Measurements from ENCODE around the gene FOXP1.
A peak's percentile ranks its signal among the peaks of the same experiment; 100 is the strongest.

FOXP1 gene

GRCh38 chr3:71202848-71203533, 380.5 kb downstream of the FOXP1 start:
- no peak for TF ChIP-seq CTCF (conservative IDR thresholded peaks at IDR 0.05; ENCODE audit: control insufficient read depth, insufficient read depth, low read depth, low read length)
- H3K4me3 ChIP-seq (ENCODE audit: control insufficient read depth, low read depth, low read length): no peak overlapping the region
- DNase-seq (ENCODE audit: low read depth): no peak

GRCh38 chr3:71201939-71202338, 381.6 kb downstream of the FOXP1 start:
- H3K4me3 ChIP-seq (ENCODE audit: control insufficient read depth, low read depth, low read length): no peak overlapping the region
- TF ChIP-seq CTCF (conservative IDR thresholded peaks at IDR 0.05; ENCODE audit: control insufficient read depth, insufficient read depth, low read depth, low read length): no peak
- DNase-seq (ENCODE audit: low read depth): peak; percentile 76

GRCh38 chr3:71197841-71198565, 385.5 kb downstream of the FOXP1 start:
- no peak for TF ChIP-seq CTCF (conservative IDR thresholded peaks at IDR 0.05; ENCODE audit: control insufficient read depth, insufficient read depth, low read depth, low read length)
- DNase-seq (ENCODE audit: low read depth): no peak
- H3K4me3 ChIP-seq (ENCODE audit: control insufficient read depth, low read depth, low read length): no peak overlapping the region

- no peak for TF ChIP-seq CTCF (conservative IDR thresholded peaks at IDR 0.05; ENCODE audit: control insufficient read depth, insufficient read depth, low read depth, low read length)
- no peak overlapping the region for H3K4me3 ChIP-seq (ENCODE audit: control insufficient read depth, low read depth, low read length)
- DNase-seq (ENCODE audit: low read depth): peak; percentile 59
These were observed 388.0 kb downstream of the FOXP1 start for GRCh38 chr3:71195492-71195891.

GRCh38 chr3:71194785-71195184, 388.7 kb downstream of the FOXP1 start:
- H3K4me3 ChIP-seq (ENCODE audit: control insufficient read depth, low read depth, low read length): no peak overlapping the region

GRCh38 chr3:71191031-71191482, 392.5 kb downstream of the FOXP1 start:
- no peak for DNase-seq (ENCODE audit: low read depth)
- H3K4me3 ChIP-seq (ENCODE audit: control insufficient read depth, low read depth, low read length): no peak overlapping the region
- TF ChIP-seq CTCF (conservative IDR thresholded peaks at IDR 0.05; ENCODE audit: control insufficient read depth, insufficient read depth, low read depth, low read length): no peak

More at GRCh38 chr3:71194785-71195184, 388.7 kb downstream of the FOXP1 start:
- no peak for TF ChIP-seq CTCF (conservative IDR thresholded peaks at IDR 0.05; ENCODE audit: control insufficient read depth, insufficient read depth, low read depth, low read length)
- no peak for DNase-seq (ENCODE audit: low read depth)
